ENCODE measurements around the gene CH25H. TPM values are rescaled to one million over a fixed set of nuclear protein-coding genes. Genes with fewer than 3 reads are reported as not detected.
A peak's percentile ranks its signal among the peaks of the same experiment; 100 is the strongest.
"Not testable (repeated sequence)": the region's sequence is repeated elsewhere in the genome, so short reads cannot be mapped to it uniquely, and the experiment has no call there.

CH25H gene, protein sequence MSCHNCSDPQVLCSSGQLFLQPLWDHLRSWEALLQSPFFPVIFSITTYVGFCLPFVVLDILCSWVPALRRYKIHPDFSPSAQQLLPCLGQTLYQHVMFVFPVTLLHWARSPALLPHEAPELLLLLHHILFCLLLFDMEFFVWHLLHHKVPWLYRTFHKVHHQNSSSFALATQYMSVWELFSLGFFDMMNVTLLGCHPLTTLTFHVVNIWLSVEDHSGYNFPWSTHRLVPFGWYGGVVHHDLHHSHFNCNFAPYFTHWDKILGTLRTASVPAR
- under 1 TPM in 1 of 2 donors, not detected in 1; 0.56 TPM for total RNA-seq

DNA sequence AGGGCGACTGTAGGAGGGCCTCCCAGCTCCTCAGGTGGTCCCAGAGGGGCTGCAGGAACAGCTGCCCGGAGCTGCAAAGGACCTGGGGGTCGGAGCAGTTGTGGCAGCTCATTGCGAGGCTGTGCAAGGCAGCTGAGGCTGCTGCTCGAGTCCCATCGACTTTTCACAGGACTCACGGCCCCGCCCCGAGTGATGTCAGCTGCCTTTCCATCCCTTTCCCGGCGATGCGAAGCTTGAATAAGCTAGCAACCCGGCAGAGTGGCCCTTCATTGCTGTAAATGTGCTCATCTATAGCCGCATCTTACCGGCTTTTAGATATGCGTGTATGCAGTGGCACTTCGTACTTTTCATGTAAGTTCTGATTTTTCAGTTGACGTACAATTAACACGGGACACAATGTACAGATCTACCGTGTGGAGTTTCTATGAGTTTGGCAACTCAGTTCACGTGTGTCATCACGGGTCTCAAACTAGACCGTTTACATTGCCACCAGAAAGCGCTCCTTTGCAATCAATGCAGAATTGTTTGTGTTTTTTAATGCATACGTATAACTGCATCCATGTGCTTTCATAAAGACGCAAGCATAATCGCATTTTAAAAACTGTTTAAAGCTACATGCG lies at the start of gene CH25H:
Gene CH25H, minus strand, starts transcription at position 137 of the 620 bp plus-strand sequence. Its CDS starts 25 bp downstream, at position 112.
- H3K36me3 Mint-ChIP-seq (ENCODE audit: insufficient read depth in 2 of 2), result no peaks in the 10 kb centered on the region
- ATAC-seq (replicated peaks in 1 of 2) (peak; percentile 67 to 68), DNase-seq (peak; percentile 45 to 51)
- no peaks in the 10 kb centered on the region for H3K9me3 Mint-ChIP-seq
- peaks cover 17% of the 10 kb centered on the region for H3K4me1 Mint-ChIP-seq (ENCODE audit: low read depth)
- peak within 1 kb of the TSS; percentile 13 for H3K27ac Mint-ChIP-seq
- H3K4me3 Mint-ChIP-seq, result peak within 1 kb of the TSS; percentile 90
- H3K27me3 Mint-ChIP-seq (ENCODE audit: low read depth), result peaks cover 26% of the 10 kb centered on the region

DNA sequence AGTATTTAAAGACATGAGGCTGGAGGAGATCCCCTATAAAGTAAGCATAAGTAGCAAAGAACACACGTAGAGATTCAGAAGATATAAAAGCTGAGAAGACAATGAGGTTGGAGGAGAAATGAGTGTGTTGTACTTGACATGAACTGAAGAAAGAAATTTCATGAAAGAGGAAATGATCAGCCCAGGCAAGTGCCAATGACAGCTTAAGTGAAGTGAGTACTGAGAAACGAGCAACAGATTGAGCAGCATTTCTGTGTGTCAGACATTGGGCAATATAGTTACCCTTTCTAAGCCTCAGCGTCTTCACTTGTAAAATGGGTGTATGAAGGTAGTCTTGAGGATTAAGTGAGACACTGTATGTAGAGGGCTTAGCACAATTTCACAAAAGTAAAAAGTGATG lies 49.2 kb upstream of the CH25H start:
- H3K4me3 Mint-ChIP-seq, result no peak overlapping the region

DNA sequence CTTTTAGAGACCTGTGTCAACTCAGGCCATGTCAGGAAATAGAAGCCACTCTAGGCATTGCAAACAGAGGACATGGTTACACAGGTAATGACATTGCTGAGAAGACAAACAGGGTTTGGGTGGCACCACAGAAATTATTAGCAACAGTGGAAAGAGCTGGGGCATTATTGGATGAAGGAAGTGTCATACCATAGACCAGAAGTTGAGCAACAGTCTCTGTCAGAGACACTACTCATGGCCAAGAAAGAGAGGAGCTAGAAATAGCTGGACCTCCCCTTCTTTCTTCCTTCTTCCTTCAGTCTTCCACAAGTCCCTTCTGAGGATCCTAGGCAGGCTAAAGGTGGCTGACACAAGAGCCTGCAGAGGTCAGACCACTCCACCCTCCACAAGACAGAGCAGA lies 48.7 kb upstream of the CH25H start:
- no peak for ATAC-seq (replicated peaks in 1 of 2)
- Mint-ChIP-seq H3K4me1 (ENCODE audit: low read depth) (peaks cover 29% of the 10 kb centered on the region), H3K9me3 (peaks cover 9 to 13% of the 10 kb centered on the region in 2 donors), H3K4me3 (no peak overlapping the region), H3K36me3 (ENCODE audit: insufficient read depth in 2 of 2) (peaks cover 16 to 26% of the 10 kb centered on the region in 2 donors), H3K27me3 (ENCODE audit: low read depth) (peaks cover 21% of the 10 kb centered on the region), H3K27ac (no peak overlapping the region)
- DNase-seq, result no peak

More for the DNA sequence above, 49.2 kb upstream of the CH25H start:
- peaks cover 9 to 13% of the 10 kb centered on the region in 2 donors for H3K9me3 Mint-ChIP-seq
- peaks cover 21% of the 10 kb centered on the region for H3K27me3 Mint-ChIP-seq (ENCODE audit: low read depth)
- no peak overlapping the region for H3K27ac Mint-ChIP-seq
- ATAC-seq (replicated peaks in 1 of 2) (no peak), DNase-seq (no peak)
- H3K36me3 Mint-ChIP-seq (ENCODE audit: insufficient read depth in 2 of 2), result peaks cover 16 to 26% of the 10 kb centered on the region in 2 donors
- peaks cover 25% of the 10 kb centered on the region for H3K4me1 Mint-ChIP-seq (ENCODE audit: low read depth)

DNA sequence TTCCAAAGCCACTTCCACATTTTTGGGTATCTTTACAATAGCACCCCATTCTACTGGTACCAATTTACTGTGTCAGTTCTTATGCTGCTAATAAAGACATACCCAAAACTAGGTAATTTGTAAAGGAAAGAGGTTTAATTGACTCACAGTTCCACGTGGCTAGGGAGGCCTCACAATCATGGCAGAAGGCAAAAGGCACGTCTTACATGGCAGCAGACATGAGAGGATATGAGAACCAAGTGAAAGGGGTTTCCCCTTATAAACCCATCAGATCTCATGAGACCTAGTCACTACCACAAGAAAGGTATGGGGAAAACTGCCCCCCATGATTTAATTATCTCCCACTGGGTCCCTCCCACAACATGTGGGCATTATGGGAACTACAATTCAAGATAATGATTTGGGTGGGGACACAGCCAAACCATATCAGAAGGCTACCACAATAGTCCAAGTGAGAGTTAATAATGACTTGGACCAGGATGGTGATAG lies 48.0 kb upstream of the CH25H start:
- not testable (repeated sequence) for H3K27ac Mint-ChIP-seq

DNA sequence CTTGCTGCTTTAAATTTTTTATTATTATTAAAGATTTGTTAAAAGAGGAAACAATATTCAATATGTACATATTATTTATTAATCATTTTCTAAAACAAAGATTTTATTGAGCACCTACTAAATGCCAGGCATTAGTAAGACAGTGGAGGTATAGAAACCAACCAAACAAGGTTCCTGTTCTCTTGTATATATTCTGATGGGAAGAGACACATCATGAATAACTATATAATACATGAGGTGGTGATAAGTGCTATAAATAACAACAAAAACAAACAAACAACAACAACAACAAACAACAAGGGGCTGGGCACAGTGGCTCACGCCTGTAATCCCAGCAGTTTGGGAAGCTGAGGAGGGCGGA lies 45.1 kb upstream of the CH25H start:
- DNase-seq, result no peak
- Mint-ChIP-seq H3K36me3 (ENCODE audit: insufficient read depth in 2 of 2) (peaks cover 16 to 26% of the 10 kb centered on the region in 2 donors), H3K9me3 (peaks cover 9 to 13% of the 10 kb centered on the region in 2 donors), H3K27ac (no peak overlapping the region), H3K4me3 (peak overlapping the region; percentile 42 to 79), H3K27me3 (ENCODE audit: low read depth) (peaks cover 16% of the 10 kb centered on the region), H3K4me1 (ENCODE audit: low read depth) (peaks cover 44% of the 10 kb centered on the region)
- ATAC-seq (replicated peaks in 1 of 2), result no peak

More for the DNA sequence above, 48.0 kb upstream of the CH25H start:
- Mint-ChIP-seq H3K9me3 (peaks cover 9 to 13% of the 10 kb centered on the region in 2 donors), H3K36me3 (ENCODE audit: insufficient read depth in 2 of 2) (peaks cover 16 to 26% of the 10 kb centered on the region in 2 donors), H3K27me3 (ENCODE audit: low read depth) (peaks cover 21% of the 10 kb centered on the region), H3K4me1 (ENCODE audit: low read depth) (peaks cover 29% of the 10 kb centered on the region)
- not testable (repeated sequence) for DNase-seq; H3K4me3 Mint-ChIP-seq; ATAC-seq (replicated peaks in 1 of 2)

DNA sequence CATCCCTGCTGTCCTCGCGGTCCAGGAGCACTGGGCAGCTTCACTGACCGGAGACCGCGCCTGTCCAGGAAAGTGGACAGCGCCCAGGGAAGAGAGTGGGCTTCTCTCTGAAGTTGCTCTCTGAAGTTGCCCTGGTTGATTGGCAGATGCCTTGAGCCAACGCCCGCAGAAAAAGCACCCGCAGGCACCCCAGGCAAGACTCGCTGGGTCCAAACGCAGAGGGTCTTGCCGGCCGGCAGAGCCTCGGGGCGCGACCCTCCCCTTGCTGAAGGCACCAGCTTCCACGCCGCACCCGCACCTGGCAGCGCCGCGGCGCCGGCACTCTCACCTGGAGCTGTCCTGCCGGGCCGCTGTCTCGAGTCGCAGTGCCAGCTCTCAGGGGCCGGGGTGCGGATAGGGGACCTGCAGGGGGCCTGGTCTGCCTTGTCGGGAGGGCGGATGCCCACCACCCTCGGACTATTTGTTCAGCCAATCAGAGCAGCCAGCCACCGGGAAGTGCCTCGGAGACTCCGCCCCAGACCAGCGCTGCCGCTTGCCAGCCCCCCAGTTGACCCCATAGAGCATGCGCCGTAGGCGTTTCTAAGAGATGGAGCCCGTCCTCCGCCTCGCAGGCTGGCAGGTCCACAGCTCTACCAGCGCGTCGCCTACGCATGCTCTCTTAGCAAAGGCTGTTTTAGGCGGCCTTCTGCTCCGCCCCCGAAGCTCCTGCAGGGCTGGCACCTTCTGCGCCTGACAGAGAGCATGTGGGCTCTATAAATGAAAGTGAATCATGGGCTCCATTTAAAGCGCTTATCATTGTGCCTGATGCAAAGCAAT lies 44.5 kb upstream of the CH25H start, which contains the start of gene LIPA:
Gene LIPA, minus strand, starts transcription at position 367 of the 816 bp plus-strand sequence. CDS start 4,127 bp downstream, outside the sequence.
- peaks cover 44% of the 10 kb centered on the region for H3K4me1 Mint-ChIP-seq (ENCODE audit: low read depth)
- H3K4me3 Mint-ChIP-seq, result peak within 1 kb of the TSS; percentile 79 to 84
- ATAC-seq (replicated peaks in 1 of 2) (peak; percentile 96), DNase-seq (peak; percentile 92 to 96)
- H3K9me3 Mint-ChIP-seq, result peaks cover 9 to 13% of the 10 kb centered on the region in 2 donors
- H3K27ac Mint-ChIP-seq, result peak within 1 kb of the TSS; percentile 43
- peaks cover 10% of the 10 kb centered on the region for H3K27me3 Mint-ChIP-seq (ENCODE audit: low read depth)
- H3K36me3 Mint-ChIP-seq (ENCODE audit: insufficient read depth in 2 of 2), result peaks cover 16 to 26% of the 10 kb centered on the region in 2 donors

DNA sequence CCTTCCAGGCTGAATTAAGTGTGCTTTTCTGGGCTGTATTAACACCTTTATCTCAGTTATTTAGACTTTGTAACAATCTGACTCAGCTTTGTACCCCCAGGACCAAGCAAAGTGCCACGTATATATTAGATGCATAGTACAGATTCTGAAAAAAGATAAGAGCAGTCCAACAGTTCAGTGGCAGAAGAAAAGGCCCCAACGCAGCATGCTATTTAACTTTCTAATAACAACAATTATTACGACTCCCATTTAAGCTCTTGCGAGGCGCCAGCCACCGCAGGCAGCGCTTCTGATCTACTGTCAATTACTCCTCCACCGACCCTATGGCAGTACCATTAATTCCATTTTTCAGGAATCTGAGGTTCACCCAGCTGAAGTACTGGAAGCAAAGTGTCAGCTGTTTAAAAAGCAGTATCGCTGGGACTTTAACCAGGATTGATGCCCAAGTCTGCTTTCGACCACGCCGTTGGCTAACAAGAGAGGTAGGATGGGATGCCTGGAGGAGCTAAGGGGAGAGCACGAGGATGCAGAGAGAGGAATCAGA lies 43.8 kb upstream of the CH25H start:
- DNase-seq (no peak), ATAC-seq (replicated peaks in 1 of 2) (no peak)
- Mint-ChIP-seq H3K4me1 (ENCODE audit: low read depth) (peaks cover 44% of the 10 kb centered on the region), H3K4me3 (peak overlapping the region; percentile 79 to 84), H3K27me3 (ENCODE audit: low read depth) (peaks cover 8% of the 10 kb centered on the region), H3K27ac (peak overlapping the region; percentile 5), H3K9me3 (peaks cover 9 to 13% of the 10 kb centered on the region in 2 donors), H3K36me3 (ENCODE audit: insufficient read depth in 2 of 2) (peaks cover 16 to 25% of the 10 kb centered on the region in 2 donors)

DNA sequence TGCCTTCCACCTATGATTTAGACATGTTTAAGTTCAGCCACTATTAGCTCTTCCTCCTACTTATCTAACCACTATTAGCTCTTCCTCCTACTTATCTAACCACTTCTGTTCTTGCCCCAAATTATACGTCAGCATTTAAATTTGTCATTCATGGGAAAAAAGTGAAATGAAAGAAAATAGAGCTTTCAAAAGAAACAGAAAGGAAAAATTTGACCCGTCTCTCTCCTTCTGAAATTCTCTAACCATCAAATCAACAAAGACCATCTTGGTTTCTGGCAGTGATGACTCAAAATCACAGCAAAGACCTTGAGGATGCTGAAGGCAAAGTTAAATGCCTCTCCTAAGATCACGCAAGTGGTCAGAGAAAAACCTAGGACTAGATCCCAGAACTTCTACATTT lies 41.9 kb upstream of the CH25H start:
- no peaks in the 10 kb centered on the region for H3K27me3 Mint-ChIP-seq (ENCODE audit: low read depth)
- ATAC-seq (replicated peaks in 1 of 2) (no peak), DNase-seq (no peak)
- H3K4me3 Mint-ChIP-seq, result peak overlapping the region; percentile 23 to 72
- H3K4me1 Mint-ChIP-seq (ENCODE audit: low read depth), result peaks cover 34% of the 10 kb centered on the region
- H3K9me3 Mint-ChIP-seq, result peaks cover 0 to 2% of the 10 kb centered on the region in 2 donors
- peaks cover 6 to 12% of the 10 kb centered on the region in 2 donors for H3K36me3 Mint-ChIP-seq (ENCODE audit: insufficient read depth in 2 of 2)
- H3K27ac Mint-ChIP-seq, result peak overlapping the region; percentile 74

DNA sequence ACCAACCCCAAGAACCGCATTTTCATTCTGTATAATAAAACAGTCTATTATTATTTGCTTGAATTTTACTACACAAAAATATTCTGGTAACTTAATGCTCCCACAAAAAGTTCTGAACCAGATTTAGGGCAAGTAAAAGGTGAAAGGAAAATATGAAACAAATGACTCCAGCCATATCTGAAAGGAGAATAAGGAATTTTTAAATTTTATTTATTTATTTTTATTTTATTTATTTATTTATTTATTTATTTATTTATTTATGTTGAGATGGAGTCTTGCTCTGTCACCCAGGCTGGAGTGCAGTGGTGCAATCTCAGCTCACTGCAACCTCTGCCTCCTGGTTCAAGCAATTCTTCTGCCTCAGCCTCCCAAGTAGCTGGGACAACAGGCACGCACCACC lies 40.5 kb upstream of the CH25H start:
- not testable (repeated sequence) for H3K9me3 Mint-ChIP-seq; ATAC-seq (replicated peaks in 1 of 2); H3K36me3 Mint-ChIP-seq (ENCODE audit: insufficient read depth in 2 of 2); DNase-seq; H3K27me3 Mint-ChIP-seq (ENCODE audit: low read depth); H3K27ac Mint-ChIP-seq; H3K4me3 Mint-ChIP-seq
- H3K4me1 Mint-ChIP-seq (ENCODE audit: low read depth), result peaks cover 34% of the 10 kb centered on the region

DNA sequence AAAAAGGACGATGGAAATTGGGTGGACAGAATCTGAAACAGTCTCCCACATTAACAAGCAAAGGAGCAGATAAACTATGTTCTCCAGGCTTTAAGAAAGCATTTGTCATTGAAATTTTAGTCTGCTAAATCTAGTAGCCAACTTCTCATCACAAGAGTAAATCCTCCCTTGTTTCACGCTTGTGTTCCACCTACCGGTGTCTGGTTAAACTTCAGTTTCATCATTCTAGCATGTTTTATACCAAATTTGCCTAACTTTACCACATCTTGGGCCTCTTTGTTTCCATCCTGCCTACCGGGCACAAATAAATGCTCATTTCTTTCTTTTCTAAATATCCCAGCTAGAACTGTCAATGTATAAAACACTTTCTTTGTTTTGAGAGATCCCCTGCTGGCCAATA lies 38.7 kb upstream of the CH25H start:
- no peaks in the 10 kb centered on the region for H3K9me3 Mint-ChIP-seq
- no peaks in the 10 kb centered on the region for H3K36me3 Mint-ChIP-seq (ENCODE audit: insufficient read depth in 2 of 2)

DNA sequence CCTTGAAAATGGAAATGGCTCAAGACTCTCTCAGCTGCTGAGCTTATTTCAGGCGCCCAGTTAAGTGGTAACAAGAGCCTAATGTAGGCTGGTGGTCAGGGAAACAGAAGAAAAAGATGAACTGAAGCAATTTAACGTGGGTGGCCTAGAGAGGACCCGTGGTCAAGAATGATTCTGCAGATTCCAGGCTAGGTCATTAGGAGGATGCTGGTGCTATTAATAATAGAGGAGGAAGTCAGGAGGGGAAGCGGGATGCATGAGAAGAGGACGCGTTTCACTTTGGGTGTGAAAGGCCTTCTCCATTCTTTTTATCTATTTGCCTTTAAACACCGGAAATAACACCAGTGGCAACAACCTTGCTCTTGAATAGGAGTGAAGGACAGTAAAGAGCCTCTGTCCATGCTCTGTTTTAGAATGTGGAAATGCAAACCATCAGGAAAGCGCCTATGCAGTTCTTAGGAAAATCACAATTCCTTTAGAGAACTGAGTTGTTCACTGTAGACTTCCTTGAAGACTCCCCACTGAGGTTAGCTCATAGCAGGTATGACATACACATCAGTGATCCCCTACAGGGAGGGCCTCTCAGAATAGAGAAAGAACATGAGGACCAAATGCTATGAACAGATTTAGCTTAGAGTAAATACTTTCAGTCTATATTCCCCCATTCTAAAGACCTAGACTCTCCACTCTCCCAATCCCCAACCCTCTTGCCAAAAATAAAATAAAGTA lies 35.9 kb upstream of the CH25H start:
- Mint-ChIP-seq H3K4me1 (ENCODE audit: low read depth) (no peaks in the 10 kb centered on the region), H3K36me3 (ENCODE audit: insufficient read depth in 2 of 2) (no peaks in the 10 kb centered on the region), H3K4me3 (no peak overlapping the region)

More for the DNA sequence above, 38.7 kb upstream of the CH25H start:
- Mint-ChIP-seq H3K27me3 (ENCODE audit: low read depth) (no peaks in the 10 kb centered on the region), H3K4me1 (ENCODE audit: low read depth) (peaks cover 22% of the 10 kb centered on the region), H3K27ac (no peak overlapping the region), H3K4me3 (no peak overlapping the region)
- no peak for DNase-seq
- ATAC-seq (replicated peaks in 1 of 2), result no peak

DNA sequence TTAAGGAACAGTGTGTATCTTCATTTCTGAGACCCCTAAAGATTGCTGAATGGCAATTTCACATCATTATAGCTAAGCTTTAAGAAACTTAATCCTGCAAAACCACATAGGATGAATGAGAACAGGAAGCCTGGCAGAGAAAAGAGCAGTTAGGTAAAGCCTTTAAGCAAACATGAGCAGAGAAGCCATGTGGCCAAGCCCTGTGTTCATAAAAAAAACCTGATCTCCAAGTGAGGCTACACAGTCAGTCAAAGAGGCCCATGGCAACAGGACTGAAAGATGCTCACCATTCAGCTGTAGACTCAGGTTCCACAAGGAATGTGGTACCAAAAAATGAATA lies 35.2 kb upstream of the CH25H start:
- no peak for ATAC-seq (replicated peaks in 1 of 2)
- H3K9me3 Mint-ChIP-seq, result no peaks in the 10 kb centered on the region
- no peaks in the 10 kb centered on the region for H3K4me1 Mint-ChIP-seq (ENCODE audit: low read depth)
- no peaks in the 10 kb centered on the region for H3K27me3 Mint-ChIP-seq (ENCODE audit: low read depth)
- H3K36me3 Mint-ChIP-seq (ENCODE audit: insufficient read depth in 2 of 2), result no peaks in the 10 kb centered on the region
- no peak for DNase-seq
- no peak overlapping the region for H3K27ac Mint-ChIP-seq
- H3K4me3 Mint-ChIP-seq, result no peak overlapping the region

More for the DNA sequence above, 35.9 kb upstream of the CH25H start:
- H3K27ac Mint-ChIP-seq, result no peak overlapping the region
- H3K9me3 Mint-ChIP-seq, result no peaks in the 10 kb centered on the region
- ATAC-seq (replicated peaks in 1 of 2) (no peak), DNase-seq (no peak)
- H3K27me3 Mint-ChIP-seq (ENCODE audit: low read depth), result no peaks in the 10 kb centered on the region

All from activated T-cell treated with anti-CD3 and anti-CD28 coated beads, Interleukin-2, amount 50 U/mL, for 72 hours (primary cell).